Cerebellar nuclear complex (tissue), 1 donor: Measurements from ENCODE around the gene ERBB4.

Source experiments
- DNase-seq, 2 experiments: peaks; one replicate each; lab custom pipeline; 2025; lab: John Stamatoyannopoulos, UW

Gene ERBB4

DNA sequence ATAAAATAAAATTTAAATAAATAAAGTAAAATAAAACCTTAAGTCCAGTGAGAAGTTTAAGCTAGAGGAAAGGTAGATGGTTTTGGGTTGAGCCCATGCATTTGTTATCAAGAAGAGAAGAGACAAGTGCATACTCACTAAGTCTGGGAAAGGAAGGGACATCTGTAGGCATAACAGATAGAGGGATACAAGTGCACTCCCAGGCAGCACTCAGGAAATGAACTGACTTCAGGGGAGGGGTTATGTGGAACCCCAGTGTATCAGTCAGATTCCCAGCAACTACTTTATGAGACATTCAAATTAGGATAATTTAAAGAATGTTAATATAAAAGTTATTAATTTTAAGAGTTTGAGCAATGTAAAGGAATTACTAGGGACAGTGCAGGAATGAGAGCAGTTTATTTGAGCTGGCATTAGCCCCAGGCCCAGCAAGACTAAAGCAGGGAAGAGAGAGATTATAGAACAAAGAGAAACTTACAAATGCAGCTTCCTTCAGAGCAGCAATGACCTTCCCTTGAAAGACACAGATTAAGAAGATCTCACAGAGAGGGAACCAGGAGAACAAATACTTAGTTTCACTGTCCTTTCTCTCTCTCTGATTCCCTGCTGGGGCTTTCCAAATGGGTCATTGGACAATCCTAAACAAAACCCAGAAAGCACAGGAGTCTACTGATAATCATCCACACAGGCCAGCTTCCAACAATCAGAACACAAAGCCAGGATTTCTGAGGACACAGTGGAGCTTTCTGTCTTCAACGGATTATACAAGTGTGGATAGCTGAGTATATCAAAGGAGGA, 109.7 kb downstream of the ERBB4 start:
- no peak for DNase-seq

GRCh38 chr2:212427638-212428037, 111.0 kb downstream of the ERBB4 start:
- DNase-seq, result no peak

- DNase-seq, result no peak
Measured at GRCh38 chr2:212426637-212427412, 111.8 kb downstream of the ERBB4 start.

GRCh38 chr2:212424082-212424481, 114.5 kb downstream of the ERBB4 start:
- no peak for DNase-seq

DNA sequence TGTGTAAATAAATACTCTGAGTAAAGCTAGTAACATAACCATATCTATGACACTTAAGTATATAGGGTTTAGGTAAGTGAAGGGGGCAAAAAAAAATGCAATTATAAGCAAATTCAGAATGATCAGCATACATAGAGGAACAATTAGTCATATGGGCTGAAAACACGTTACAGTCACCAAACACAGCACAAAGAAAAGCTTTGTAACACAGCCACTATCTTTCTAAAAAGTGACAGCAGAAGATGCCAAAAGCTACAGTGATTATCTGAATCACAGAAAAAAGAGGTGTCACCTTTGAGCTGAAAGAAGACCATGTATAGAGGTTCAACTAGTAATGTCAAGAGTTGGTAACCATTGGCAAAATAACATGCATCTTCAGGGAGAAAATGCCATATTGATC, 115.5 kb downstream of the ERBB4 start:
- DNase-seq, result no peak

DNA sequence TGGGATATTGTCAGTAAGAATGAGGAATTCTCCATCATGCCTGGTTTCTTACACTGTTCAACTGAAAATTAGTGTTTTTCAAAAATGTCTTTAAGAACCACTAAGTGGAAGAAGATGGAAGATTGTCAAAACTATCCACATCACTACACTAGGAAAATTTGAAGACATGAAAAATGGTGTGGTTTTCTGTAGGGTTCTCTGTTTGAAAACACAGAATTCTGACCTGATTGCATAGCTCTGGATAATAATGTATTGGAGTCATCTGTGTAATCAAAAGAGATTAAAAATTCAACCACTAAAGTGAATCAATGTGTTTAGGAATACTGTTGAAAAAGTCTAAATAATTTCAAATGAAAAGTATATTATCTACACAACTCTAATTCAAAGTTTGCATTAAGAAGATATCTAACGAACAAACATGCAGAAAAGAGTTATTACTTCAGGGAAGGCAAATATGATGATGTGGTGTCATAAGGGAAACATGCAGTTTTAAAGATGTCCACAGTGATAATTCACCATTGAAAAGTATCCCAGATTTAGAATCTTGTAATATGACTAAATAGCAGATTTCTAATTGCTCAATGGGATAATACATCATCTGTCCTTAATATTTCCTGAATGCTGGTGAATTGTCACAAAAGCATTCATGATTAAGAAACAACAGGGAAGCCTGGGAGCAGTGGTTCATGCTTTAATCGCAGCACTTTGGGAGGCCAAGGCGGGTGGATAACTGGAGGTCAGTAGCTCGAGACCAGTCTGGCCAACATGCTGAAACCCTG, 116.9 kb downstream of the ERBB4 start:
- DNase-seq, result no peak

DNA sequence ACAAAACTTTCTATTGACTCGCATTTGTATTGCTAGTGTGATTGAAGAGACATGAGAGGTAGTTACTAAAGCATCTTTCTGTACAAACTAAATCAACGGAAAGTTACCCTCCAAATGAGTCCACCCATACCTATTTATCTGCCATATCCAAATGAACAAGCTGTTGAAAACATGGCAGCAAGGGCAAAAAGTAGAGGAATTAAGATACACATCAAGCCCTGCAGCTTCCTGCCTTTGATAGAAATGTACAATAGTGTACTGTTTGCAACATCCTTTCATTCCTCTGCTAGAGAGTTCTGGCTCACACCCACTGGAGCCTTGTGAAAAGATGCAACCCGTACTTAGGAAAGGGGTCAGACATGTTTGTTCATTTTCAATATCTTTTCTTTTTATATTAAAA, 122.5 kb downstream of the ERBB4 start:
- DNase-seq, result no peak

GRCh38 chr2:212414767-212415211, 123.8 kb downstream of the ERBB4 start:
- no peak for DNase-seq

GRCh38 chr2:212409560-212409959, 129.0 kb downstream of the ERBB4 start:
- no peak for DNase-seq

DNA sequence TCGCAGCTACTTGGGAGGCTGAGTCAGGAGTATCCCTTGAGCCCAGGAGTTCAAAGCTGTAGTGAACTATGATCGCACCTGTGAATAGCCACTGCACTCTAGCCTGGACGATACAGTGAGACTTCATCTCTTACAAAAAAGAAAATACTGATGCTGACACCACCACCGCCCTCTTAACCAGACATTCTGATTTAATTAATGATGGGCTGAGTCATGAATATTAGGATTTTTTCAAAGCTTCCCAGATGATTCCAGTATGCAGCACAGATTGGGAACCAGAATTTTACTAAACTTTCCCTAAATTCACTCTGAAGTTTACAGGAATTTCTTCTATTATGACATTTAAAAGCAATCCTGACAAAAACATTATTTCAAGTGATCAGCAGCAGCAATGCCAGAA, 130.1 kb downstream of the ERBB4 start:
- no peak for DNase-seq

DNA sequence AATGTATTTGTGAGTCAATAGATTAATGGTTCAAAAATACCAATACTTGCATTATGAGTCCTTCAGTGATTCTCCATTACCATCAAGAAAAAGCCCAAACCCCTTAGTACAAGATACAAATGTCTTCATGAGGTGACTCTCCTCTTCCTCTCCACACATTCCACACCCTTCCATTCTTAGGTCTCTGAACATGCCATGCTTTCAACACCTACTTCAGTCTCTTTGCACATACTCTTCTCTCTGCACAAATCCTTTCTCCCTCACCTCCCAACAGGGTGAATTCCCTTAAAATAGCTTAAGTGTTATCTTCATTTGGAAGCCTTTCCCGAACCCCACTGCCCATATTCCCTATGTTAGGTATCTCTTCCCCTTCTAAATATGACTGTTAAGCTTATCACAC, 131.9 kb downstream of the ERBB4 start:
- no peak for DNase-seq

DNA sequence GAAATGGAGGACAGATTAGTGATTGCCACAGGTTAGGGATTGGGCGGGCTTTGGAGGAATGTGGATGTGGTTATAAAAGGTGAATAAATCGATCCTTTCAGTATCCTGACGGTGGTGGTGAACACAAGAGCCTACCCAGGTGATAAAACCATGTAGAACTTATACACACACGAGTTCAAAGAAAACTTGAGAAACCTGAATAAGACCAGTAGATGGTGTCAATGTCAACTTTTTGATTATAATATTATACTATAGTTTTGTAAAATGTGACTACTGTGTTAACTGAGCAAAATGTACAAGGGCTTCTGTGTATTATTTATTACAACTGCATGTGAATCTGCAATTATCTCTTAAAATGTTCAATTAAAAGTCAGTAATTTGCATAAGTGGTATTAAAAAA, 136.3 kb downstream of the ERBB4 start:
- no peak for DNase-seq

DNA sequence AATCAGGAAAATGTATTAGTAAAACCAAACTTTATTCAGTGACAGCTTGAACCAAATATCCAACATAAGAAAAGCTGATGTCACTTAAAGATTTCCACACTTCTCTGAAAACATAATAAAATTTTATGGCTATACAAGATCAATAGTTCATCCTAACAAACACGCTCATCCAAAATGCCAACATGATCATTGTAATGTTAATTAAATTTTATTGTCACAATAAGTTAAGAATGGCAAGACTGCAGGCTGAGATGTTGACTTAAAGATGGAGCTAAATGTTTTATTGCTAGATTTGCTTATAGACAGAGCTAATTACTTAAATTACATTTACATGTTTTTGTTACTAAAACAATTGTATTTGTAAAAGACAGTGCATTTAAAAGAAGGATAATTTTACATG, 140.3 kb downstream of the ERBB4 start:
- DNase-seq, result no peak

GRCh38 chr2:212392544-212392943, 146.1 kb downstream of the ERBB4 start:
- DNase-seq, result no peak

DNA sequence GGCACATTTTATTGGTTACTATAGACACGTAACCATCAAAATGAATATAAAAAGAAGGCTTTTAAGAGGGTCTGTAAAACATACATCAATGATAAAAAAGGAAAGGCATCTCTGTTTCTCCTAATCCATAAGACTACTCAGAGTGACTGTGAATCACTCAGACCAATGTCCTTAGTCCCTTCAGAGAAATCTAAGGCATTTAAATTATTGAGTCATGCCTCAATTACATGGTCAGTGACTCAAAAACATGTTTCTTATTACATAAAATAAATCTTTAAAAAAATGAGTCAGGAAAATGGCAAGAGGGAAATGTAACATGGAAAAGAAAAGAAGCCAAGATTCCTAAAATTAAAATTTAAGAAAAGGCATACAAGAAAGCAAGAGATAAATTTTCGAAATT, 146.6 kb downstream of the ERBB4 start:
- no peak for DNase-seq

DNA sequence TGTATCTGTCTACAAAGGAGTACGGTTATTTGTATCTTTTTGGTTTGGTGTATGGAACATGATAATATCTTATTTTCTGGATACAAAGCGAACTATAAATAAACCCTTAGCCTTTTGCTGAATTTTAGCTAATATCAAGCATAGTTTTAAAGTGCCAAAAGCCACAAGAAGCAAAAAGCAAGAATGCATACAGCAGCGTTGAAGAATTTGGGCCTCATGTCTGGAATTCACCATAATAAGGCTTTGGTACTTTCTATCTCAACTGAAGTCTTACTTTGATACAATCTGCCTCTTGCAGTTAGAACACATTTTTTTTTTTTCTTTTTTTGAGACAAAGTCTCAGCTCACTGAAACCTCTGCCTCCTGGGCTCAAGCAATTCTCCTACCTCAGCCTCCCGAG, 151.5 kb downstream of the ERBB4 start:
- DNase-seq, result no peak

- no peak for DNase-seq
Measured at GRCh38 chr2:212385241-212385640, 153.4 kb downstream of the ERBB4 start.

DNA sequence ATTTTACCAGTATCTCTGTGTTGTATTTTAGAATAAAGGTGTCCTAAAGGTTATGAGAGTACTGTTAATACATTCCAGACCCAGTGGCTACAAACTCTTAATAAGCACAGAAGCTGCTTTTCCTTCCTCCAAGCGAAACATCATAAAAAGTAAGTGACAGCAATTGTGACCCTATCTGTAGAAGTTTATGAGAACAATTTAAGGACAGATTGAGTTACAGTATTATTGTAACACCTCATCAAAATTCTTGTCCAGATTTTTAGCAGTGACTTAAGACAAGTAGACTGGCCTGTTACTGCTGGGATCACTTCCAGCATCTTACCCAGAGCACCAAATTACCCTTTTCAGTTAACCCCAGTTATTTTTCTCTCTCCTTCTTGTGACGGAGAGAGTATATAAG, 154.6 kb downstream of the ERBB4 start:
- no peak for DNase-seq

GRCh38 chr2:212381428-212382102, 157.0 kb downstream of the ERBB4 start:
- DNase-seq, result no peak

- no peak for DNase-seq
Measured at GRCh38 chr2:212379103-212379502, 159.5 kb downstream of the ERBB4 start.

GRCh38 chr2:212367431-212367830, 171.2 kb downstream of the ERBB4 start:
- DNase-seq, result no peak
